HG02870 (cell line): ENCODE measurements around the gene CCDC184.

Experiments
- ATAC-seq: cut with Tn5 transposase; IDR thresholded peaks from one replicate; pipeline ENCODE4 v1.9.1; 2021; ENCODE audit warnings: mild to moderate bottlenecking, moderate library complexity; ENCODE audit not compliant: unreplicated experiment

CCDC184 gene

DNA sequence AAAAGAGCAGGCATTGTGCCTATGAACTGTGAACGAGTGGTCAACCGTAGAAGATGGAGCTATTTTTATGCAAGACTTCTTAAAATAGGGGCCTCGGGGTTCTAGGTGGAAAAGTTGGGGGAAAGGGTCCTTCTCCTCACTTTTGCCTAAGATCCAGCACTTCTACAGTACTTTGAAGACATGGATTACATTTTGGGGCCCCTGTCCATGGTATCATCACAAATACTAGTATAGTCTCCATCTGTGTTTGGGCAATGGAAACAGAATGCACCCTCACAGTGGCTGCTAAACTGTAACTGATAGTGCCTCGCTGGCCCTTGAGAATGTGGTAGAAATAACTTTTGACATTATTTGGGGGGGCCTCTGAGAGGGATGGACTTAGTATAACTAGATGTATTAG is 5.5 kb upstream of the CCDC184 start:
- no peak for ATAC-seq

DNA sequence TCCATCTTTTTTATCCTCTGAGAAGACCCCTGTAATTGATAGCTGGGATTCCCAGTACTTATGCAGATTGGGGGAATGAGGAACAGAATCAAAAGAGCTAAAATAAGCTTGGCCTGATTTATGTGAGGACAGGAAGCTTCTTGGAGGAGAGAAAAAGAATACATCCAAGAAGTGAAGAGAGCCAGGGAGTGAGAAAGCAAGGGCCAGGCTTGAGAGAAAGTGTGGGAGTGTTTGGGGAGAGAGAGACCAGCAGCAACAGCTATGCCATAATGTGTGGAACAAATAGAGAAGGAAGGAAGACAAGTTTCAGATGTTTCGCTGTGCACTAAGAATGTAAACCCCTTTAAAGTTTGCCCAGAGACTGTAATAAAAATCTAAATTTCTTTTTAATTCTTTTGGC is 4.0 kb upstream of the CCDC184 start:
- no peak for ATAC-seq

DNA sequence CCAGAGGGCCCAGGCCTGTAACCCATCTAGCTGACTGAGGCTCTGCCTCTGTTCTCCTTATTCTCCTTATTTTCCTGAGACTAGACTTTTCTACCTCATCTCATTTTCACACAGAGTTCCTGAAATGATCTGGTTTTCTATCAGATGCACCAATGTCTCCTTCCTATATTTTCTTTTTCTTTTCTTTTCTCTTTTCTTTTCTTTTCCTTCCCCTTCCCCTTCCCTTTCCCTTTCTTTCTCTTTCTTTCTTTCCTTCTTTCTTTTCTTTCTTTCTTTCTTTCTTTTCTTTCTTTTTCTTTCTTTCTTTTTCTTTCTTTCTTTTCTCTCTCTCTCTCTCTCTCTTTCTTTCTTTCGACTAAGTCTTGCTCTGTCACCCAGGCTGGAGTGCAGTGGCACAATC is 3.0 kb upstream of the CCDC184 start:
- no peak for ATAC-seq

DNA sequence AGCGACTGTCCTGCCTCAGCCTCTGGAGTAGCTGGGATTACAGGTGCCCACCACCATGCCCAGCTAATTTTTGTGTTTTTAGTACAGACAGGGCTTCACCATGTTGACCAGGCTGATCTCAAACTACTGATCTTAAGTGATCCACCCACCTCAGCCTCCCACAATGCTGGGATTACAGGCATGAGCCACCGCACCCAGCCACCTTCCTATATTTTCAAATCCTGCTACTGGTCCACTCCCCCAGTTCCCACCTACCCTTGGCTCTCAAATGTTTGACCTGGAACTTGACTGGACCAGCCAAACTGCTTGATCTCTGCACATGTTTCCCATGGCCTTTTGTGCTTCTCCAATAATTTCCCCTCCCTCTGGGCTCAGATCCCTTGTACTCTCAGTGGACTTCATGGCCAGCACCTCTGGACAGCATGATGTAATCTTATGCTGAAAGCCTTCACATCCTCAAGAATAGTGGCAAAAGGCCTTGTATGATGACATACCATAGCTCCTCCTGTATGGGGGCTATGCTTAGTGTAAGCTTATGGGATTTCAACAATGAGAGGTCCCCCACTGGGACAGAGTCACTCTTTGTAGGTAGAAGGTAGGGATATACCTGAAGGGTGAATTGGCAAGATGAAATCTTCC is 2.5 kb upstream of the CCDC184 start:
- ATAC-seq: no peak

DNA sequence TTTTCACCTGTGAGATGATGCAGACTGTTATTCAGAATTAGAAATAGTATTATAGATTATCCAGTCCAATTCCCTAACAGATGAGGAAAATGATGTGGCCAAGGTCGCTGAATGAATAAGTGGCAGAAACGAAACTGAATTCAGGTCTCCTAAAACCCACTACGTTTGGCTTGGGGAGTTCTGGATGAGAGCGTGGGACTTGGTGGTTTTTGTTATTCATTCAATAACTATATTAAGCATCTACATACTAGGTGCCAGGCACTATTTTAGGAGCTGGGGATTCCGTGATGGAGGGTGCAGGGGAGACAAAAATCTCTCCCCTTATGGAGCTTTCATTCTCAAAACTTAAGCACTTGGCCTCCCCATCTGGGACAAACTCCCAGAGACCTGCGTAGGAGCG is 813 bp upstream of the CCDC184 start:
- ATAC-seq: no peak

DNA sequence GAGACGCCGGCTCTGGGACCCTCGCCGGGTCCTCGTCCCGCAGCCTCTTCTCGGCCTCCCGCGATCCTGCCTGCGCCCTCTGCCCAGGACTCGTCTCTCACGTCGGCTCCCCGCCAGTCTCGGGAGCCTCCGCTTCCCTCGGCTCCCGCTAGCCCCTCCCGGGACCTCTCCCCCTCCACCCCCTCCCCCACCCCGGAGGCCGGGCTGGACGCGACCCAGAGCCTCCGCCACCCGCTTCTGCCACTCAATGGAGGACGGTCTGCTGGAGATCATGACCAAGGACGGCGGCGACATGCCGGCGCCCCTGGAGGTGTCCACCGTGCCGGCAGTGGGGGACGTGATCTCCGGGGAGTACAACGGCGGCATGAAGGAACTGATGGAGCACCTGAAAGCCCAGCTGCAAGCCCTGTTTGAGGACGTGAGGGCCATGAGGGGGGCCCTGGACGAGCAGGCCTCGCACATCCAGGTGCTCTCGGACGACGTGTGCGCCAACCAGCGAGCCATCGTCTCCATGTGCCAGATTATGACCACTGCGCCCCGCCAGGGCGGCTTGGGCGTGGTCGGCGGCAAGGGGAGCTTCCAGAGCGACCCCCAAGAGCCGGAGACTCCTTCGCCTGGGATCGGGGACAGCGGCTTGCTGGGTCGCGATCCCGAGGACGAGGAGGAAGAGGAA is 568 bp downstream of the CCDC184 start:
- ATAC-seq: no peak

- no peak for ATAC-seq
Observed at GRCh38 chr12:48184549-48184922, 1.1 kb downstream of the CCDC184 start.

- ATAC-seq: no peak
Observed at GRCh38 chr12:48185181-48185919, 1.9 kb downstream of the CCDC184 start.

- no peak for ATAC-seq
Observed at GRCh38 chr12:48187916-48188695, 4.7 kb downstream of the CCDC184 start.

GRCh38 chr12:48189331-48190125 is 6.1 kb downstream of the CCDC184 start:
- no peak for ATAC-seq

DNA sequence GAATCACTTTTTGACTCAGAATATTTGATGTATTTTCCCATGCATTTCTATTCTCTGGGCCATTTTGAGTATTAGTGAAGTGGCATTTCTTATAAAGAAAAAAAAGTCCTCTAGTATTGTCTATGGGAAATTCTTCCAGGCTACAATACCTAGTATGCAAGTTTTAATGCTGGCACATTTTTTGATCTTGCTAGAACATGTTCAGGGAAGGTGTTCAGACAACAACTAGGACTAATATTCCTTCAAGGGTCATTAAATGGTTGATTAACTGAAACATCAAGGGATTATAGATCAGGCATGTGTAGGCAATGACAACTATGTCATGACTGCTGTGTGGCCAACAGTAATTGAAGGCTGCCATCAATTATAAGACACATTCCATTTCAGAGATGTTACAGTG is 7.7 kb downstream of the CCDC184 start:
- ATAC-seq: no peak

GRCh38 chr12:48192861-48193260 is 9.4 kb downstream of the CCDC184 start:
- no peak for ATAC-seq

GRCh38 chr12:48193623-48194022 is 10.2 kb downstream of the CCDC184 start:
- no peak for ATAC-seq

- no peak for ATAC-seq
Observed at GRCh38 chr12:48194799-48195201, 11.4 kb downstream of the CCDC184 start.

- ATAC-seq: peak; percentile 15
Observed at GRCh38 chr12:48197549-48197970, 14.1 kb downstream of the CCDC184 start.

GRCh38 chr12:48197971-48198671 is 14.7 kb downstream of the CCDC184 start:
- ATAC-seq: peak; percentile 99

GRCh38 chr12:48198672-48198971 is 15.2 kb downstream of the CCDC184 start:
- ATAC-seq: peak; percentile 8

DNA sequence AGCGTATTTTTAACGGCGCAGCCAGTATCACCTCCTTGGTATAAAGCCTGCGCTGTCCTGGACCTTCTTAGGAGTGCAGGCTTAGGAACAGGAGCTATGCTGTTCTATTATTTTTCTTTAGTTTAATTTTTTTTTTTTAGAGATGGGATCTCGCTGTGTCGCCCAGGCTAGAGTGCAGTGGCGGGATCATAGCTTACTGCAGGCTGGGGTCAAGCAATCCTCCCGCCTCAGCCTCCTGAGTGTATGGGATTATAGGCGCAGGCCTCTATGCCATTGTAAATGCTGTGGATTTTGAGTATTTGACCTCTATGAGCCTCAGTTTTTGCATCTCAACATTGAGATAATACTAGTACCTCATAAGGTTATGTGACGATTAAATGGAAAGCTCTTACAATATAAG is 15.5 kb downstream of the CCDC184 start:
- ATAC-seq: no peak

DNA sequence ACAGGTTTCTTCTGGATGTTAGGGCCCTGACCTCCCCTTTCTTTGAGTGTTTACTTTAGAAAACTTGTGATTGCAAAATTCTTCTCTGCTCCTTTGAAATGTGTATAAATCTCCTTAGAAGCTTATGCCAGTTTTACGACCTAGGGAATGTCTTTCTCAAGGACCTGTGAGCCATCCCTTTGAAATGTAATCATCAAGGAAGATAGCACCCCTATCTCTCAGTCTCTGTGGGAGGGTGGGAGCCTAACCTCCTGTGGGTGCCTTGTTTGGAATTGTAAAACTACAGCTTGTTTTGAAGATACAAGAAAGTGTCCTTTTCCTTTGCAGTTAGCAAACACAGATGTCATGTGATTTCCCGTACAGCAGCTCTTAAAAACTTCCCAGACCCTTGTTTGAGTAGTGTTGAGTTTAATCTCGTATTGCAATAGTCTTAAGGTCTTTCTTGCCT is 16.4 kb downstream of the CCDC184 start:
- ATAC-seq: no peak

GRCh38 chr12:48201091-48201490 is 17.6 kb downstream of the CCDC184 start:
- ATAC-seq: no peak
